Amygdala (tissue), 56 donors: ENCODE results near the gene IARS1.
A peak's percentile ranks its signal among the peaks of the same experiment; 100 is the strongest.

ENCODE experiments used
- DNase-seq, 56 donors: peaks; one replicate each; lab custom pipeline; 2025; lab: John Stamatoyannopoulos, UW

The IARS1 gene

GRCh38 chr9:92293452-92294296 is at the start of gene IARS1:
TSS of gene IARS1 (minus strand) at chr9:92293697. CDS start at chr9:92289419, 4,278 bp downstream.
- peak; percentile 66 to 100 (median 96) for DNase-seq

DNA sequence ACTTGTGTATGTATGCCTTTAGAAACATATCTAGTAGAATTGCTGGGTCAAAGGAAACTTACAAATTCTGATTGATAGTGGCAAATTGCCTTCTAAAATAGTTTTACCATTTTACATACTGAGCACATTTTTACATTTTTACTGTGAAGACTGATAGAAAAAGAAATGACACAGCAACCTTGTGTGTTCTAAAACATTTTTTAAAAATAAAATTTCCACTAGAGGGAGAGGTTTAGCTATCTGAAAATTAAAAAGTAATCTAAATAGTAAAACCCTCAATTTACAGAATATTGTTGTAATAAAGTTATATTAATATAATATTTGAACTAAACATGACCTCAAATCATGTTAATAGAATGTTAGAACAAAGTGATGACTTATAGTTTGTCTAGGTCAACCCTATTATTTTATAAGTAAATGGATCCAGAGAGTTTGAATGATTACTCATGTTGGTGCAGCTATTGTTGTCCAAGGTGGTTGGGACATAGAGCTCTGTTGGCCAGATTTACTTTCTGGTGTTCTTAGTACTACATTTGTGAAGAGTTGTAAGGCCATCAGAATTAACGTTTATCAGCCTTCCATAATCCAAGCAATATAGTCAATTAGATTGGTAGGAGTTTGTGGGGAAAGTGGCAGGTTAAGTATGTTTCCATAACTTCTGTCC is 49.5 kb upstream of the IARS1 start:
- DNase-seq: no peak

DNA sequence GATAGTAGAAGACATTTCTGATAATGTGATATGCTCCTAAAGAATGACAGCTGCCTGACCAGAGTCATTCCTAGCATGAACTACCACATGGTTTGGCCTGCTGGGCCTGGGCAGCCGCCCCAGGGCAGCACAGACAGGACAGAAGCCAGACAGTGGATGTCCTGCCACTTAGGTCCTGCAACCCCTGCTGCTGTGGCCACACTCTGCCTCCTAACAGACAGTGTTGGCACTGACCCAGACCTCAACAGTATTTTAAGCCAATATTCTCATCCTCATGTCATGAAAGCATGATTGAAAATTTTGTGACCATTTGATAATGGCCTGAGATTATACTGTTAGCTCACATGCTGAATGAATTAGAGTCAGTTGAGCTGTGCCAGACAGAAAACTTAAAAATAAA is 48.1 kb upstream of the IARS1 start:
- no peak for DNase-seq

- no peak for DNase-seq
Measured at GRCh38 chr9:92333282-92333634, 39.8 kb upstream of the IARS1 start.

- DNase-seq: no peak
Measured at GRCh38 chr9:92332577-92333281, 39.2 kb upstream of the IARS1 start.

GRCh38 chr9:92328225-92328624 is 34.7 kb upstream of the IARS1 start:
- no peak for DNase-seq

- no peak for DNase-seq
Measured at GRCh38 chr9:92327283-92327850, 33.9 kb upstream of the IARS1 start.

DNA sequence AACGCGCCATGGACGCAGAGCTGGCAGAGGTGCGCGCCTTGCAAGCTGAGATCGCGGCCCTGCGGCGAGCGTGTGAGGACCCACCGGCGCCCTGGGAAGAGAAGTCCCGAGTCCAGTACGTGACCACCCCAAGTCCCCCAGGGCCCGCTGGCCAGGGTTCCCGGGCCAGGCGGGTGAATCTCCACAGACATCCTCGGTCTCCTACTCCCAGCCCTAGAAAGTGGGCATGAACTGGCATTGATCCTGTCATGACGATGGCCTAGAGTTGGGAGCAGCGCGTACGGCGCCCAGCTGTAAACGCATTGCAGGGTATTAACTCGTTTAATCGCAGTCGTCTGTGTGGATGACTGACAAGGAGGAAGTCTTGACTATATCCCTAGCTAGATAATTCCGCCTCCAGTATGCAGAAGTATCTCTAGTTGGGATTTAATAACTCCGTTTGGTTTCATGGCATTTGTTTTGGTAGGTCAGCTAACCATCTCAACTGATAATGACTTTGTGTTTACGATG is 32.5 kb upstream of the IARS1 start:
- peak in 1 of 56 donors; percentile 43 for DNase-seq

- DNase-seq: peak; percentile 23 to 96 (median 85)
Measured at GRCh38 chr9:92325269-92325990, 31.9 kb upstream of the IARS1 start, which contains the start of the genes CENPP and NOL8. TSS of gene CENPP (plus strand) at chr9:92325953. TSS of gene NOL8 (minus strand) at chr9:92325350. CDS start at chr9:92324161, 1,189 bp downstream.

DNA sequence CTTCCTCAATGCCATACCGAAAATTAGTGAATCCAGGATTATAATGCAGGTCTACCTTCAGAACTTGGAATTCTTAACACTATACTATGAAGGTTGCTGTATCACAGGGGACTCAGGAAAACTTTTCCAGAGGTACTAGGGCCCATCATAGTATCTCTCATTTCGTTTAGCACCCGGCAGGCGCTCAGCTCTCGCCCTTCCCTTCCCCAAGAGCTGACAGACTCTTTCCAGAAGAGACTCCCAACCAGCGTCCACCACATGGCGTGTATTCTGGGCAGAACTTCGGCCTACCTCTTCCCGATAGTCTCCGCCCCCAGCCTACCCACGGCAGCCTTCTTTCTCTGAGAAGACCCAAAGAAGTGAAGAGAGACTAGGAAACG is 31.4 kb upstream of the IARS1 start:
- no peak for DNase-seq

GRCh38 chr9:92324431-92324830 is 30.9 kb upstream of the IARS1 start:
- no peak for DNase-seq

GRCh38 chr9:92315456-92315855 is 22.0 kb upstream of the IARS1 start:
- no peak for DNase-seq

DNA sequence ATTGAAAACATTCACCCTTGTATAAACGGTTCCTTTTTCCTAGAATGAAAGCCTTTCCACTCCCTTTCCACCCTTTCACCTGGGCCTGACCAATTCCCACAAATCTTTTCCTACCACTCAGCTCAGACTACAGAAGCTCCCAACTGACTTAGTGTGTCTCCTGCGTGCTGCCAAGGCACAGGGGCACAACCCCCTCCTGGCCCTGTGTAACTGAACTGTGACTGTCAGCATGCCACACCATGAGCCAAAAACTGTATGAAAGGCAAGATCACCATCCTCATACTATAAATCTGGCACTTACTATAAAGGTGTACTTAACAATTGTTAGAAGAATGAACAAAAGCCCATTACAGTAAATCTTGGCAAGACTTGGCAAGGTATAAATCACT is 20.1 kb upstream of the IARS1 start:
- DNase-seq: no peak

DNA sequence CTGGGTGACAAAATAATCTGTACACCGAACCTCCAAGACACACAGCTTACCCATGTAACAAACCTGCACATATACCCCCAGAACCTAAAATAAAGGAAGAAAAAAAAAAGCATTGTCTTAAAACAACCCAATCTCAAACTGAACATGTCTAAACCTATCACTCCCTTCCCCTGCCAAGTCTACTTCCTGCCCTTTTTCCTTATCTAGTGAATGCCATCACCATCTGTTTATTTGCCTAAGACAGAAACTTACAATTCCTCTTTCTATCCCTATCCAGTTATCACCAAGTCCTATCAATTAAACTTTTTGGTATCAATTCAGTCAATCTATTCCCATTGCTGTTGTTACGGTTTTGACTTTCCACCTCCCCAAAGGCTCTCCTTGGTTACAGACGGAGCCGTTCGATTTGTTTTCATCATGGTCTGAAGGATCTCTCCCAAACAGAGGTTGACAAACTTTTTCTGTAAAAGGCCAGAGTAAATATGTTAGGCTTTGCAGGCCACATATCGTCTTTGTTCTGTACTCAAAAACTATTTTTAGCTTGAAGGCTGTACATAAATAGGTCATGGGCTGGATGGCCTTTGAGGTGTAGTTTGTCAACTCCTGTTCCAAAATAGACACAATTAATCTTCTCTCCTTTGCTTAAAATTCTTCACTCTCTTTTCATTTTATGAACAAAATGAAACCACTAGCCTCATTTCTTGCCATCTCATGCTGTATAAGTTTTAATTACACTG is 19.6 kb upstream of the IARS1 start:
- no peak for DNase-seq

DNA sequence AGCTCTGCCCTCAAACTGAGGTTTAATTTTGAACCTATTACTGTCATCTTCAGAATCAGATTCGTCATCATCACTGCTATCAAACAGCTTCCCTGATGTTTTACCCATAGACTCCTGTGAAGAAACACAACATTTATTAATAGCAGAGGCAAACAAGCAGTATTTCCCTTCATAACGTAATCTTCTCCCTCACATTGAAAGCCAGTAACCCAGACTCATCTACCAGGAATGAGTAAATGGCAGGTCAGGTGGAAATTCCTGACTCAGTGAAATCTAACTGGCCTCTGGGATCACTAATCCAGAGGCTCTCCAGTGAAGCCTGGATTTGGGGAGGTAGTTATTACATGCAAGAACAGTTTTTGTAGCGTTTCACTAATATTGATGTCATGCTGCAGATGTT is 17.1 kb upstream of the IARS1 start:
- no peak for DNase-seq

- DNase-seq: no peak
Measured at GRCh38 chr9:92308893-92309292, 15.4 kb upstream of the IARS1 start.

GRCh38 chr9:92300936-92301335 is 7.4 kb upstream of the IARS1 start:
- no peak for DNase-seq

DNA sequence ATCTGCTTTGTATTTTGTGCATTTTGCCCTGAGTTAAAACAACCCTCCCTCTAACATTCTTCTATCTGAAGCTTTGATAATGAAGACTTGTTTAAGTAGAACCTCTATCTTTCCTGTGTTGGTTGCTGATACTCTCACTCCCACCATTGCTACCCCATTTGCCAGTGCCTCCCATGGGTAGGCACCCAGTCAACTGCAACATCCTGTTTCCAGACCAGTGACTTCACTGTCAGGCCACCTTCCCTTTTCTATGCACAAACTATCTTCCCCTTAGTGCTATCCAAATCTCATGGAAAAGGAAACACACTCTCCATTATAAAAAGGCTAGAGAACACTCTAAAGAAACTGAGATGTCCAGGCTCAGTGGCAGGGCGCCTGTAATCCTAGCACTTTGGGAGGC is 5.6 kb upstream of the IARS1 start:
- DNase-seq: no peak

- no peak for DNase-seq
Measured at GRCh38 chr9:92298036-92298435, 4.5 kb upstream of the IARS1 start.
